Endodermal cell (in vitro differentiated cells): ENCODE data around the gene LYRM4. TPM values are rescaled to one million over a fixed set of nuclear protein-coding genes. Genes with fewer than 3 reads are reported as not detected.

Experiments used
- DNase-seq: peaks from one replicate; pipeline ENCODE4 v3.0.0-alpha.2; 2017
- H3K27ac ChIP-seq: 2 replicates; pipeline ENCODE4 v1.5.1; 2013; ENCODE audit warnings: mild to moderate bottlenecking, low read depth, low read length, moderate library complexity
- H3K27me3 ChIP-seq: 2 replicates; pipeline ENCODE4 v1.6.1; 2013; ENCODE audit warnings: mild to moderate bottlenecking, low read length, moderate library complexity; ENCODE audit not compliant: insufficient read depth, control insufficient read depth, poor library complexity, severe bottlenecking
- H3K36me3 ChIP-seq: 2 replicates; pipeline ENCODE4 v1.7.0; 2013; ENCODE audit warnings: mild to moderate bottlenecking, low read length, moderate library complexity; ENCODE audit not compliant: control insufficient read depth, insufficient read depth
- H3K4me1 ChIP-seq: one replicate; pipeline ENCODE4 v1.7.0; 2013; ENCODE audit warnings: low read length; ENCODE audit not compliant: control insufficient read depth, insufficient read depth
- H3K4me3 ChIP-seq: 2 replicates; pipeline ENCODE4 v1.5.1; 2013; ENCODE audit warnings: mild to moderate bottlenecking, low read length, moderate library complexity
- H3K9ac ChIP-seq: 2 replicates; pipeline ENCODE4 v1.6.1; 2013; ENCODE audit warnings: mild to moderate bottlenecking, low read length, moderate library complexity; ENCODE audit not compliant: poor library complexity, severe bottlenecking; ENCODE audit errors: extremely low read depth
- H3K9me3 ChIP-seq: 2 replicates; pipeline ENCODE4 v1.6.1; 2013; ENCODE audit warnings: mild to moderate bottlenecking, low read length, moderate library complexity; ENCODE audit not compliant: control insufficient read depth
- H3K27ac Mint-ChIP-seq: 2 replicates; pipeline ENCODE4 v1.8.0; 2020; ENCODE audit warnings: mixed read lengths
- H3K27me3 Mint-ChIP-seq: 2 replicates; pipeline ENCODE4 v1.8.0; 2021; ENCODE audit warnings: mild to moderate bottlenecking, mixed read lengths; ENCODE audit not compliant: insufficient read depth
- H3K36me3 Mint-ChIP-seq: 2 replicates; pipeline ENCODE4 v1.8.0; 2020; ENCODE audit warnings: low read depth, mixed read lengths
- H3K4me1 Mint-ChIP-seq: 2 replicates; pipeline ENCODE4 v1.8.0; 2020; ENCODE audit warnings: mixed read lengths
- H3K4me3 Mint-ChIP-seq: 2 replicates; pipeline ENCODE4 v1.8.0; 2020; ENCODE audit warnings: mild to moderate bottlenecking, moderate library complexity, mixed read lengths
- H3K9me3 Mint-ChIP-seq: 2 replicates; pipeline ENCODE4 v1.8.0; 2020; ENCODE audit warnings: mild to moderate bottlenecking, mixed read lengths
- CTCF ChIP-seq: fragments of 200-600 bp; sonication (generic); conservative IDR thresholded peaks from 2 replicates; pipeline ENCODE4 v1.5.0; 2021; ENCODE audit warnings: antibody characterized with exemption, mild to moderate bottlenecking
- WGBS, 2 experiments: methylation state at CpG; one replicate each; pipeline versions ENCODE4 v1.1.5 to v1.1.7; 2013; ENCODE audit warnings: missing lambda C conversion rate in 2 of 2, mixed read lengths in 1 of 2; ENCODE audit not compliant: insufficient coverage in 1 of 2, insufficient read length in 1 of 2; 5-methylcytosine and 5-hydroxymethylcytosine counted together
- total RNA-seq, 2 donors: library from RNA; stranded (reverse); fragmentation: NEBNext Ultra II Directional in 1 of 2; extraction: Animal tissue kit (Norgen Biotek cat#: 25700) in 1 of 2; gene quantifications; 2 replicates in 1 of 2; 3 replicates in 1 of 2; pipeline ENCODE4 v1.2.1, GENCODE V29; 2021

The LYRM4 gene
- total RNA-seq, 2 donors from 2014 or later = 32.1 to 44.3 TPM

- Mint-ChIP-seq H3K27me3 (no peaks in the 10 kb centered on the region), H3K9me3 (no peaks in the 10 kb centered on the region), H3K4me3 (no peak overlapping the region), H3K36me3 (no peaks in the 10 kb centered on the region), H3K27ac (no peak overlapping the region), H3K4me1 (peaks cover 19% of the 10 kb centered on the region)
- no peak for DNase-seq
- Histone ChIP-seq H3K27ac (no peak overlapping the region), H3K9me3 (no peaks in the 10 kb centered on the region), H3K27me3 (no peaks in the 10 kb centered on the region), H3K36me3 (peaks cover 4% of the 10 kb centered on the region), H3K9ac (no peak overlapping the region), H3K4me1 (peaks cover 6% of the 10 kb centered on the region), H3K4me3 (no peak overlapping the region)
- 97% methylated on average over 5 of the region's 5 CpGs; no CpG with 5 or more reads in 1 of the 2 experiments for WGBS, 2 experiments
- TF ChIP-seq CTCF = no peak
These were observed 52.2 kb downstream of the LYRM4 start for GRCh38 chr6:5208471-5208971.

DNA sequence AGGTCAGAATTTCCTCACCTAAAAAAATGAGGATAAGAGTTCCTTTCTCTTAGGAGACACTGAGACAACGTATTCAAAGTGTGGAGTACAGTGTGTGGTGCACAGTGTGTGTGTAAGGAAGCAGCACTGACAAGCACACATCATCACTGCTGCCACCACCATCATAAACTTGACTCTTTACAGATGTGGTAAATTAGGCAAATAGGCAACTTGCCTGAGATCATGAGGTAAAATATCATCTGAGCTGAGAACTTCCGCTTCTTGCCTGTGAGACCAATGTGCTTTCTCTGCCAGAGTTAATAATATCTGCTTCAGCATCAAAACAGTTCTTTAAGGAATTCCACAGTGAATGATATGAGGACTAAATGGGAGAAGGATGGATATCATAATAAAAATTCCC lies 52.7 kb downstream of the LYRM4 start:
- Histone ChIP-seq H3K36me3 (peaks cover under 1% of the 10 kb centered on the region), H3K27me3 (no peaks in the 10 kb centered on the region), H3K4me1 (peaks cover 6% of the 10 kb centered on the region), H3K9me3 (no peaks in the 10 kb centered on the region), H3K9ac (no peak overlapping the region), H3K4me3 (no peak overlapping the region), H3K27ac (no peak overlapping the region)
- no peak overlapping the region for H3K4me3 Mint-ChIP-seq
- peaks cover 19% of the 10 kb centered on the region for H3K4me1 Mint-ChIP-seq
- no peak for DNase-seq
- H3K36me3 Mint-ChIP-seq = no peaks in the 10 kb centered on the region
- no peaks in the 10 kb centered on the region for H3K9me3 Mint-ChIP-seq
- no peak for TF ChIP-seq CTCF
- H3K27ac Mint-ChIP-seq = no peak overlapping the region
- no peaks in the 10 kb centered on the region for H3K27me3 Mint-ChIP-seq
- WGBS, 2 experiments = 92 to 93% methylated on average over 2 of the region's 2 CpGs

- DNase-seq = no peak
- H3K4me1 ChIP-seq = peaks cover 6% of the 10 kb centered on the region
- Mint-ChIP-seq H3K4me3 (no peak overlapping the region), H3K27ac (no peak overlapping the region), H3K4me1 (peaks cover 19% of the 10 kb centered on the region), H3K9me3 (no peaks in the 10 kb centered on the region), H3K36me3 (no peaks in the 10 kb centered on the region), H3K27me3 (no peaks in the 10 kb centered on the region)
- H3K9me3 ChIP-seq = no peaks in the 10 kb centered on the region
- 96 to 100% methylated on average over 2 to 6 of the region's 6 CpGs for WGBS, 2 experiments
- H3K9ac ChIP-seq = no peak overlapping the region
- H3K27me3 ChIP-seq = no peaks in the 10 kb centered on the region
- H3K27ac ChIP-seq = no peak overlapping the region
- no peak for TF ChIP-seq CTCF
- no peak overlapping the region for H3K4me3 ChIP-seq
- no peaks in the 10 kb centered on the region for H3K36me3 ChIP-seq
These were observed 53.7 kb downstream of the LYRM4 start for GRCh38 chr6:5206920-5207561.
